SKM-1 (cell line): ENCODE results near the gene UBXN11.
A peak's percentile ranks its signal among the peaks of the same experiment; 100 is the strongest.
"Not testable (repeated sequence)": the region's sequence is repeated elsewhere in the genome, so short reads cannot be mapped to it uniquely, and the experiment has no call there.

Source experiments
- DNase-seq: peaks from one replicate; lab custom pipeline; 2025; ENCODE audit not compliant: unreplicated experiment; lab: John Stamatoyannopoulos, UW

UBXN11 gene

DNA sequence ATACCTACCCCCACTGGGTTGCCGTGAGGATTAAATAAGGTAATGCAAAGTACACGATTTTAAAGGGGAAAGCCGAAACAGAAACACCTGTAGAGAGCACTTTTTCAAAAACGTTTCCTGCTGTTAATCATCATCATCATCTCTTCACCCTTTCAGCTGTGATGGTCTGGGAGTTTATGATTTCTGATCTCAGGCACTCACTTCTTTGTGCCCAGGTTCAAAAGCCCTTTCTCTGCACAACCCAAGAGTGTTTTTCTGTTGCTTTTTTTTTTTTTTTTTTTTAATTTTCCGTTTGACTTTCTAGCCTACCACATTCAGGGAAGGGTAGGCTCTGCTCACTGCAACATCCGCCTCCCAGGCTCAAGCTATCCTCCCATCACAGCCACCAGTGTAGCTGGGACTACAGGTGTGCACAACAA, 936 bp upstream of the UBXN11 start:
- DNase-seq = no peak

DNA sequence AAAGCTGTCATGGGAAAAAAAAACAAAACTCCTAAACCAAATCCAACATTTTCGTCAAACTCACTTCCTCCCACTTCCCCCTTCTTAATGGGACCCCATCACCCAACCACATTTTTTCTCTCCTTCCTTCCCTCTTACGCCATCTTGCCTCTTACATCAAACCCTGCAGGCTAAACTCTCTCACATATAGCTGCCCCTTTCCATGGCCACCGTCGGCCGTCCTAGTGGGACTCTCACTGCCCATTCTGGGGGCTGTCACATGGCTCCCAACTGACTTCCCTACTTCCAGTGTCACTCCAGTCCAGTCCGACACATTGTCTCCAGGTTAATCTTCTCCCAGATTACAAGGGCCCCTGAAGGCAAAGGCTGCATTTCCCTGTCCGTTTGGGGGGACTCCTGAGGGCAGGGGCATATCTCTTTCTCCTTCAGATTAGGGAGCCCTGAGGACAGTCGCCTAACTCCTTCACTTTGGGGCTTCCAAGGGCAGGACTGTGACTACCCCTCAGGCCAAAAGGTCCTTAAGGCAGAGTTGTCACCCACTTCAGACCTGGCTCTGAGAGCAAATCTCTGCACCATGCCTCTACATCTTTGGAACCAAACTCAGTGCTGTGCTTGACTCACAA, 658 bp downstream of the UBXN11 start:
- DNase-seq = peak; percentile 58

- no peak for DNase-seq
These were observed 3.6 kb downstream of the UBXN11 start for GRCh38 chr1:26302733-26303405.

- DNase-seq = no peak
These were observed 5.7 kb downstream of the UBXN11 start for GRCh38 chr1:26300578-26301275.

DNA sequence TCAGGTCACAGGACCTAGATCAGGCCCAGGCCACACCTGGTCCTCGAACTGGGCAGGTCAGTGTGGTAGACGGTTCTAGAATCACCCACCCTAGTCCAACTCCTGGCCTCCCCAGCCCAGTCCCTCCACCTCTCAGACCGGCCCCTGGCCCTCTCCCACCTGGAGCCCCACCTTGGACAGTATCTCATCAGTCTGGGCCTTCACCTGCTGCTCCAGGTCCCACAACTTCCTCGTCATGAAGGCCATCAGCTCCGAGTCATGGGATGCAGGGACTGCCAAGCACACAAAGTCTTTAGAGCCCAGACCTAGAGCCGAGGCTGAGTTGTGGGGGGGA, 8.7 kb downstream of the UBXN11 start:
- no peak for DNase-seq

DNA sequence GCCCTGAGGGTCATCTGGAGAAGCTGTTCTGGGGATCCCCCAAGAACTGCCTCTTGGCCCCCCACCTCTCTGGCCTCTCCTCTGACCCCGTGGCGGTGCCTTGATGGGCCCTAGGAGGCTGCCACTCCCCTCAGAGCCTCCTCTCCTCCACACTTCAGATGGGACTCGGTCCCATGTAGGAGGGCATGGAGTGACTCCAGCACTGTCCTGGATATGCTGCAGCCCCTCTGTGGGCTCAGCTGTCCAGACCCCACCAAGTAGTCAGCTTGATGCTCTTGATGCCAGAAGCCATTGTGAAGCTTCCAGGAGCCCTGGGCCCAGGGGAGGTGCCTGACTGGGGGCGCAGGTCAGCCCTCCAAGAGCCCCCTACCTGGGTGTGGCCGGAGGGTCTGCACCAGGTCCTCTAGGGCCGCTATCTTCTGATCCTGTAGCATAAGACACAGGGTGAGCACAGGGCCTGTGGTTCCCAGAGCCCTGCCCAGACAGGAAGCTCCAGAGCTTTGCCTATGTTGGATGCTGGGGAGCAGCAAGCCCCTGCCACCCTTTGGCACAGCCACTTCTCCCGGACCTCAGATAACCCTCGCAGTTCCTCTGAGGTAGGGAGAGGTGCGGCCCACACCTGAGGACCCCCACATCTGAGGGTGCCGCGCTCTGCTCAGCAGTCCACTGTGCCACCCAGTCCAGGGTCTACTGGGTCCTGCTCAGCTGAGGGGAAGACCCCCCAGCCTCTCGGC, 9.2 kb downstream of the UBXN11 start:
- DNase-seq = no peak

DNA sequence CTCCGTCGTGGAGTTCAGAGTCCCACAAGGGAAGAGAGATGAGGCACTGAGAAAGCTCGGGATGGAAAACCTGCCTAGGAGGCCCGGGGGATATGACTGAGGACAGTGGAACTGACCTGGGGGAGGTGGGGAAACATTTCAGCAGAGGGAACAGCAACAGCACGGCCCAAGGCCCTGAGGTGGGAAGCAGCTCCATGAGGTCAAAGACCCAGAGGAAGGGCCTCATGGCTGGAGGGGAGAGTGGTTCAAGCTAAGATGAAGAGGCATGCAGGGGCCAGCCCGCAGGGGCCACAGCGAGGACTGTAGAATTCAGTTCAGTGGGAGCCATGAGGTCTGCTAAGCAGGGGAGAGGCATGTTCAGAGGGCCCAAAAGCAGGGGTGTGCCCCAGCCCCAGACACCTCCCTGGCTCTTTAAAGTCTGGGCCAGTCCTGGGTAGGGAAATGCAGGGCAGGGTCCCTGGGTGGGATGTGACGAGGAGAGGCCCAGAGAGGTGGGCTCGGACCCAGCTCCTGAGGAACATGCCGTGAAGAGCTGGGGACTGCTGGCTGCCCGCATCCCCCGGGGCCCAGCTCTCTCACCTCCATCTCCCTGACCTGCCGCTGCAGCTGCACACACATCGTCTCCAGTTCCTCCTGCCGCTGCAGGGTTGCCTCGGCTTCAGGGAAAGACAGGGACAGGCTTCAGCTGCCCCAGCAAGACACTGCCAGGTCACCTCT, 9.9 kb downstream of the UBXN11 start:
- DNase-seq = no peak

DNA sequence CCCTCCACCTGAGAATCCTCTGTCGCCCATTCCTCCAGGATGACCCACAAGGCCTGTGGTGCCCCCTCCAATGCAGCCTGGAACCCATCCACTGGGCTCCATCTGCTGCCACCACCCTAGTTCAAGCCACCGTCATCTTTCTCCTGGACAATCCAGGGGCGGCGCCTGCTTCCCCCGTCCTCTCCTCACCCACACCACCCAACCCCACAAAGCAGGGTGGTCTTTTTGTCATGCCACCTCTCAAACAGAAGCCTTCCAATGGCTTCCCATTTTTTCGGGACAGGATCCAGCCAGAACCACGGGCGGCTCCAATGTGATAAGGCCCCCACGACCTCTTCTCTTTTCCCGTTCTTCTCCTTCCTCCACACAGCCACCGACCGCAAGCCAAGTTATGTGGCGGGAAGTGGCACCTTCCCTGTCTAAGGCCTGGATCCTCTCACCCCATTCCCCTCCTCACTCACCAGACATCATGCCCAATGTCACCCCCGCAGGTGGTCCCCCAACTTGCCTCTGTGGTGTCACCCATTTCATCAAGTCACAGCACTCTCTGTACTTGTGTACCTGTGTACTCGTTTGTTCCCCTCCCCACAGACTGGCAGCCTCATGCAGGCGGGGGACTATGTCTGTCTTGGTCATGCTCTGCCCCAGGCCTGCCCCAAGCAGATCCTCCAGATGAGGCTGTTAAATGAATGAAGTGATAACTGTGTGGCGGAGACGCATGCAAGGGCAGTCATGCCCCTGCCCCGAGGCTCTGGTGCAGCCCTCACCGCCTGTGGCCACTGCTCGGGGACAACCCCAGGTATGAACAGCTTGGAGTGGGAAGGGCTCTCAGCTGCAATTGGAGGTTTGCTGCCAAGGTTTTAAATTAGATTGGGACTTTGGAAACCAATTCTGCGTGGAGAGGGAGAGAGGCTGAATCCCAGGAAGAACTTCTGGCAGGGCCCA, 11.0 kb downstream of the UBXN11 start:
- DNase-seq = no peak

DNA sequence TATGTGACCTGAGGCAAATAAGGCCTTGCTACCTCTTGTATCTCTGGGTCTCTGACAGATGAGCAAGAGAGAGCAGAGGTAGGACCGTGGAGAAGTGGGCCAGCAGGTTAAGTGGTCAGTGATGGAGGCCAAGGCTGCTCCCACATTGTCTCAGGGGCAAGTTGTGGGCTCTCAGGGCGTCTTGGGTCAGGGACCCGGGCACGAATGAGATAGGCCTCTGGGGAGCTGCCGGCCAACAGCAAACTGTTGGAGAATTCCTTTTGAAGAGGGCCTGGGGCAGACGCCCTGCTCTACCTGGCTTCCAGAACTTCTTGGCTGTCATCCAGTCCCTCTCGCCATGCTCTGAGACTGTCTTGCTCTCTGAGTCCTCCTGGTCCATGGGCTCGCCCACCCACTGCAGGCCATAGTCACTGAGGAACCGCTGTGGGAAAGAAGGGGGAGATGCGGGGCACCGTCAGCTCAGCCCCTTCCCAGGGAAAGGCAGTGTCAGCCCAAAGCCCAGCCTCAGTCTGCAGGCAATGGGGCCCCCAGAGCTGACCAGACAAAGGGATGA, 12.4 kb downstream of the UBXN11 start:
- no peak for DNase-seq

DNA sequence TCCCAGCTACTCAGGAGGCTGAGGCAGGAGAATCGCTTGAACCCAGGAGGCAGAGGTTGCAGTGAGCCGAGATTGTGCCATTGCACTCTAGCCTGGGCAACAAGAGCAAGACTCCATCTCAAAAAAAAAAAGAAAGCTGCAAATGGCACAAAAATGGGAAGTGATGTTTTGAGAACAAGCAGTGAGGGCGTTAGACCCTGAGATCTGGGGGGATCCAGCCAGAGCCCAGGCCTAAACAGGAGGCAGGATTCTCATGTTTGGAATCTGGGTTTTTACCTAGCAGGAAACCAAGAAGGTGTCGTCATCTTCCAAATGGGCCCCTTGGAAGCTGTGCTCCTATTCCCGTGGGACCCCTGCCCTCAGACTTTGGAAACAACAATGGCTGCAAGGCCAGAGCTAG, 13.7 kb downstream of the UBXN11 start:
- DNase-seq = not testable (repeated sequence)

DNA sequence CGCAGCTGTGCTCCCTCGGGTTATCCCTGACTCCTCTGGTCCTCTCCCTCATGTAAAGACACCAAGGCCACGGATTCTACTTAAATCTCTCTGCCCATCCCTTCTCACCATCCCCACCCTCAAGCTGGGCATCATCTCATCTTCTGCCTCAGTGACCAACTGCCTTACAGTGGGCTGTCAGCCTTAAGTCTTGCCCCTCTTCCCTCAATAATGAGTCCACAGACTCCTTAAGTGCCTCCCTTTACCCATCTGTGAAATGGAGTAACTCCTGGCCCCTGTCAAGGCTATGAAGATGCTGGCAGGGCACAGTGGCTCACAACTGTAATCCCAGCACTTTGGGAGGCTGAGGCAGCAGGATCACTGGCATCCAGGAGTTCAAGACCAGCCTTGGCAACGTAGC, 14.5 kb downstream of the UBXN11 start:
- no peak for DNase-seq

- DNase-seq = no peak
These were observed 15.0 kb downstream of the UBXN11 start for GRCh38 chr1:26291433-26291832.

DNA sequence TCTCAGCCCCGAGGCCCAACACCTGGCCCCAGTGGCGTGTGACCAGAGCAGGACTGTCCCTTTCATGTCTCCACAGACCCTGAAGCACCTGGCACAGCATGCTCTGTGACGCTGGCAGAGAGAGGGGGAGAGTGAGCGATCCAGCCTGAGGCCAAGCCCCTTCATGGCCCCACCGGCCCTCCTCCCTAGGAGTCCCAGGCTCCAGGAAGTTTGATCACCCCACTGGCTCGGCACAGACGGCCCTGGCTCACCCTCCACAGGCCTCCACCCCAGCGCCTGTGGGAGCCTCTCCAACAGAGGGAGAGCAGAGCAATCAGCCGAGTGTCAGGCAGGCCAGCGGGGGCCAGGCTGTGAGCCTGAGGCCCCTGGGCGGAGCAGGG, 15.6 kb downstream of the UBXN11 start:
- no peak for DNase-seq

DNA sequence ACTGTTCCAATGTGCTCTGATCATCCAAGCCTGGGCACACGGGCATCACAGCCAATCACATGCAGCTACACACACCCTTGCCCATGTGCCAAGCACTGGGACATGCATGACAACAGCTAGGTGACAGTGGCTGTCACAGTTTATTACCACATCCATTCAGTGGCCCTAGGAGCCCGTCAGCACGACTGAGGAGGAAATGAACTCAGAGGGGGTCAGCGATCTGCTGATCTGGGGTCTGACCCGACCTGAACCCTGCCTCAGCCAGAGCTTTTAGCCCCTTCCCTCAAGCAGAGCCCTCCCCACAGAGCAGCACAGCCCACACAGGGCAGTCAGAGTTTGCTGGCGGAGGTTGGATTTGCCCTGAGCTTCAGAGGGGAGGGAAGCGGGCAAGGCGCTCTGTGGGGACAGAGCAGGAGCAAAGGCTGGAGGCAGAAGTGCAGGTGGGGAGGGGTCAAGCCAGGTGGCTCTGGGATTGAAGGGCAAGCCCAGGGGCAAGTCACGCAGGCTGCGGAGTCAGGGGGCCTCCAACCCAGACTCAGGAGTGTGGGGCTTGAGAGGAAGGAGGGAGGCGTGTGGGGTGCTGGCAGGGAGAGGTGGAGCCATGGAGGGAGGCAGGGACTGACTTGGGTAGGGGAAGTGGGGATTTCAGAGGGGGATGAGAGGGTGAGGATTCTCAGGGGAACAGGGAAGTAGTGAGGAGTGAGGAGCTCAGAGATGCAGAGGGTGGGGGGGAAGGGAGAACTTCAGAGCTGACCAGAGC, 16.1 kb downstream of the UBXN11 start:
- DNase-seq = peak; percentile 70

- DNase-seq = peak; percentile 90
These were observed 17.0 kb downstream of the UBXN11 start for GRCh38 chr1:26289158-26290059.

DNA sequence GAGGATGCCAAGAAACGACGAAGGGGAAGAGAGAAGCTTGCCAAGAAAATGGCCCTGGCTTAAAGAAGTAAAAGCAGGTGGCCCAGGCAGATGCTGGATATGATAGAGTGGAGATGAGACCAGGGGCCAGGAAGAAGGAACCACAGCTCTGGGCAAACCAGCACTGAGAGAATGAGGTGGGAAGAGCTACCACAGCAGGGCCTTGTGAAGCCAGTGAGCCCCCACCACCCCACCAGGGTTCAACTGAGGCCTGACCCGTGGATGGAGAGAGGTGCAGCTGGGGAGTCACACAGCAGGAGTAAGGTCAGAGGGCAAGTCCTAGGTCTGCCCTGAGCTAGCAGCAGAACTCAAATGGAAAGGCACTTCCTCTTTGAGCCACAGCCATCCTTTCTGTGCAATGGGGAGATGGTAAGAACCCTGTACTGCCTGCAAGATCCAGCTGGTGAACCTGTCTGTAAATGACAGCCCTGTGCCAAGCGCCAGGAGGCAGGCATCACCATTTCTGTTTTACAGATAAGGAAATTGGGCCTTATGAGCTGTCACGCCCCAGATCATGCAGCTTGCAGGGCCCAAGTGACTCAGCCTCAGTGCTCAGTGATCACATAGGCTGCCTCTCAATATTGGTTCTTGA, 18.0 kb downstream of the UBXN11 start:
- peak; percentile 47 for DNase-seq

DNA sequence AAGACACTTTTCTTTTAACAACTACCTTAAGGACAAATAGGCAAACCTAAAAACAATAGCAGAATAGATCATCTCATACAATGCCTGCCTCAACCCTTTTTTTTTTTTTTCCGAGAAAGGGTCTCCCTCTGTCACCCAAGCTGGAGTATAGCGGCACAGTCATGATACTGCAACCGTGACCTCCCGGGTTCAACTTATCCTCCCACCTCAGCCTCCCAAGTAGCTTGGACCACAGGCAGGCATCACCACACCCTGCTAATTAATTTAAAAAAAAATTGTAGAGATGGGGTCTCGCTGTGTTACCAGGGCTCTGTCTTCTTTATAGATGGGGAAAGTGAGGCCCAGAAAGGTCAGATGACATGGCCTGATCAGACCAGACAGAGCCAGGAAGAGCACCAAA, 18.6 kb downstream of the UBXN11 start:
- no peak for DNase-seq
